HCT116 (cell line): ENCODE measurements around the gene HBG1. TPM values are rescaled to one million over a fixed set of nuclear protein-coding genes. Genes with fewer than 3 reads are reported as not detected.
"Not testable (repeated sequence)": the region's sequence is repeated elsewhere in the genome, so short reads cannot be mapped to it uniquely, and the experiment has no call there.

ENCODE experiments used
- ATAC-seq: fragments of 200-7000 bp; cut with Tn5 transposase; 2 replicates; pipeline ENCODE4 v1.9.1; 2020; ENCODE audit warnings: mild to moderate bottlenecking, moderate library complexity
- Bru-seq: library from RNA; stranded (reverse); fragments of 400-500 nt; gene quantifications from one replicate; lab custom pipeline; 2021; lab: Mats Ljungman, UMichigan
- BruChase-seq, 2 experiments: library from RNA; stranded (reverse); fragments of 400-500 nt; gene quantifications; one replicate each; lab custom pipeline; 2021; lab: Mats Ljungman, UMichigan
- BruUV-seq: library from RNA; stranded (reverse); fragments of 400-500 nt; replicated peaks from 2 replicates; lab custom pipeline; 2021; lab: Mats Ljungman, UMichigan
- CTCF ChIA-PET: fragments of 300-600 bp; sonication (Branson Sonifier 250); formaldehyde crosslinking; loops from one replicate; lab custom pipeline; 2021; ENCODE audit warnings: antibody characterized with exemption; lab: Charles Lee
- POLR2A ChIA-PET: fragments of 300-600, 350-600 bp; sonication (Branson Sonifier 250); formaldehyde crosslinking; loops from one replicate; lab custom pipeline; 2021; ENCODE audit warnings: antibody characterized with exemption; lab: Charles Lee
- RAD21 ChIA-PET, 2 experiments: fragments of 300-600 bp; sonication (Branson Sonifier 250); formaldehyde crosslinking; loops; one replicate each; lab custom pipeline; 2023; ENCODE audit warnings: low total read pairs in 2 of 2; ENCODE audit not compliant: uncharacterized antibody in 2 of 2, unreplicated experiment in 2 of 2, low non-redundant PET in 1 of 2; lab: Charles Lee
- DNase-seq: peaks from one replicate; pipeline ENCODE4 v3.0.0-alpha.2; 2010; ENCODE audit warnings: low read depth, low spot score
- H2AFZ ChIP-seq: fragments of 200-600 bp; shearing (Covaris generic), sonication (generic); 2 replicates; pipeline ENCODE4 v1.6.1; 2017; ENCODE audit warnings: low read depth, mixed run types, mixed read lengths, antibody characterized with exemption, low read length; ENCODE audit not compliant: poor library complexity, severe bottlenecking
- H3K27ac ChIP-seq: 2 replicates; pipeline ENCODE4 v1.5.1; 2012; ENCODE audit warnings: low read depth, low read length
- H3K27me3 ChIP-seq: fragments of 200-600 bp; sonication (generic); 2 replicates; pipeline ENCODE4 v1.6.1; 2016; ENCODE audit warnings: mixed run types, low read length, mixed read lengths; ENCODE audit not compliant: insufficient read depth
- H3K36me3 ChIP-seq, 2 experiments: fragments of 200-500 bp in 1 of 2; fragments of 200-600 bp in 1 of 2; sonication (Bioruptor generic) in 1 of 2; sonication (generic) in 1 of 2; 2 replicates each; pipeline versions ENCODE4 v1.5.1 to v1.6.1; 2014 to 2016; ENCODE audit warnings: low read length in 2 of 2, inconsistent platforms in 1 of 2, mixed read lengths in 1 of 2, mixed run types in 1 of 2; ENCODE audit not compliant: insufficient read depth in 2 of 2, control insufficient read depth in 1 of 2
- H3K4me1 ChIP-seq, 2 experiments: fragments of 200-600 bp in 1 of 2; sonication (generic) in 1 of 2; 2 replicates each; pipeline versions ENCODE4 v1.5.1 to v1.6.1; 2012 to 2017; ENCODE audit warnings: low read length in 2 of 2, inconsistent platforms in 1 of 2, mild to moderate bottlenecking in 1 of 2, mixed read lengths in 1 of 2, mixed run types in 1 of 2, moderate library complexity in 1 of 2; ENCODE audit not compliant: insufficient read depth in 2 of 2, control insufficient read depth in 1 of 2
- H3K4me2 ChIP-seq: fragments of 200-600 bp; sonication (generic); 2 replicates; pipeline ENCODE4 v1.6.1; 2017; ENCODE audit warnings: mixed run types, low read length, mixed read lengths
- H3K4me3 ChIP-seq, 2 experiments: fragments of 200-600 bp in 1 of 2; sonication (generic) in 1 of 2; replicated peaks in 1 of 2; 2 replicates each; pipeline ENCODE4 v1.5.1; 2011 to 2016; ENCODE audit warnings: low read length in 2 of 2, control low read depth in 1 of 2, low read depth in 1 of 2, mild to moderate bottlenecking in 1 of 2, mixed read lengths in 1 of 2, mixed run types in 1 of 2
- H3K79me2 ChIP-seq: fragments of 200-600 bp; sonication (generic); 2 replicates; pipeline ENCODE4 v1.6.1; 2017; ENCODE audit warnings: mild to moderate bottlenecking, mixed run types, low read length, moderate library complexity, mixed read lengths; ENCODE audit not compliant: insufficient read depth
- H3K9ac ChIP-seq: fragments of 200-600 bp; sonication (generic); 2 replicates; pipeline ENCODE4 v1.6.1; 2016; ENCODE audit warnings: low read length, mixed read lengths
- H3K9me2 ChIP-seq: fragments of 200-600 bp; sonication (generic), shearing (Covaris generic); 2 replicates; pipeline ENCODE4 v1.6.1; 2017; ENCODE audit warnings: mixed run types, mild to moderate bottlenecking, moderate library complexity; ENCODE audit not compliant: insufficient read depth
- H3K9me3 ChIP-seq, 2 experiments: fragments of 200-500 bp in 1 of 2; fragments of 200-600 bp in 1 of 2; sonication (Bioruptor generic) in 1 of 2; sonication (generic) in 1 of 2; 2 replicates each; pipeline ENCODE4 v1.6.1; 2014 to 2017; ENCODE audit warnings: low read length in 2 of 2, mixed read lengths in 2 of 2, inconsistent platforms in 1 of 2, low read depth in 1 of 2, mild to moderate bottlenecking in 1 of 2, mixed run types in 1 of 2, moderate library complexity in 1 of 2; ENCODE audit not compliant: control insufficient read depth in 1 of 2, insufficient read depth in 1 of 2
- H4K20me1 ChIP-seq: fragments of 200-600 bp; sonication (generic), shearing (Covaris generic); 2 replicates; pipeline ENCODE4 v1.6.1; 2017; ENCODE audit warnings: mixed run types, mild to moderate bottlenecking, moderate library complexity; ENCODE audit not compliant: insufficient read depth
- ATF3 ChIP-seq: IDR thresholded peaks from 2 replicates; pipeline ENCODE4 v1.6.1; 2012
- CBX3 ChIP-seq: IDR thresholded peaks from 2 replicates; pipeline ENCODE4 v1.6.1; 2012; ENCODE audit warnings: low read depth
- CEBPB ChIP-seq: IDR thresholded peaks from 2 replicates; pipeline ENCODE4 v1.6.1; 2012; ENCODE audit warnings: low read depth
- ELF1 ChIP-seq: IDR thresholded peaks from 2 replicates; pipeline ENCODE4 v1.6.1; 2012; ENCODE audit warnings: low read depth, borderline replicate concordance
- JUND ChIP-seq: IDR thresholded peaks from 2 replicates; pipeline ENCODE4 v1.6.1; 2012
- MAX ChIP-seq: IDR thresholded peaks from 2 replicates; pipeline ENCODE4 v1.6.1; 2012
- RAD21 ChIP-seq: IDR thresholded peaks from 2 replicates; pipeline ENCODE4 v1.6.1; 2012; ENCODE audit warnings: low read depth, mild to moderate bottlenecking
- SIN3A ChIP-seq: IDR thresholded peaks from 2 replicates; pipeline ENCODE4 v1.6.1; 2012; ENCODE audit warnings: low read depth
- SP1 ChIP-seq: IDR thresholded peaks from 2 replicates; pipeline ENCODE4 v1.6.1; 2012; ENCODE audit warnings: low read depth
- SRF ChIP-seq: IDR thresholded peaks from 2 replicates; pipeline ENCODE4 v1.6.1; 2012; ENCODE audit warnings: low read depth
- TCF7L2 ChIP-seq: IDR thresholded peaks from 2 replicates; pipeline ENCODE4 v1.7.0; 2011; ENCODE audit warnings: borderline replicate concordance, inconsistent platforms; ENCODE audit not compliant: insufficient read depth, insufficient read length; ENCODE audit errors: extremely low read depth
- YY1 ChIP-seq: IDR thresholded peaks from 2 replicates; pipeline ENCODE4 v1.6.1; 2011; ENCODE audit warnings: low read length, low read depth, moderate library complexity, mild to moderate bottlenecking; ENCODE audit not compliant: insufficient replicate concordance; ENCODE audit errors: extremely low read depth
- intact Hi-C: fragments of 100-400 bp; cut with micrococcal nuclease; formaldehyde crosslinking; loops from 2 replicates; pipeline ENCODE4 v1.10.0; 2022
- long read RNA-seq: library from polyadenylated mRNA; unstranded; transcript quantifications from one replicate; pipeline ENCODE4 v2.0.0, GENCODE V29; 2021; ENCODE audit not compliant: unreplicated experiment
- polyA plus RNA-seq: library from polyadenylated mRNA; unstranded; fragments of >200 nt; gene quantifications from 2 replicates; pipeline ENCODE4 v1.2.1, GENCODE V29; 2012; ENCODE audit warnings: missing spikeins
- total RNA-seq: library from RNA; stranded (reverse); gene quantifications from one replicate; pipeline ENCODE4 v1.2.1, GENCODE V29; 2021; ENCODE audit not compliant: unreplicated experiment
- TF ChIP-seq, protein P1 (sequence below): IDR thresholded peaks from 2 replicates; pipeline ENCODE4 v1.6.1; 2011; ENCODE audit warnings: mild to moderate bottlenecking, low read length, moderate library complexity; ENCODE audit not compliant: insufficient replicate concordance; ENCODE audit errors: extremely low read depth
- TF ChIP-seq, protein P2 (sequence below): IDR thresholded peaks from 2 replicates; pipeline ENCODE4 v1.6.1; 2012; ENCODE audit warnings: low read depth

Gene HBG1
- total RNA-seq, result 3.6 TPM
- polyA plus RNA-seq, result not detected in 2 replicates
- Bru-seq, nascent RNA, result percentile 40 among the genes with signal in this experiment
- BruChase-seq, experiment 1, labeled RNA remaining after a 6-hour chase, result percentile 32 among the genes with signal in this experiment
- BruChase-seq, experiment 2, labeled RNA remaining after a 2-hour chase, result percentile 41 among the genes with signal in this experiment
- long read RNA-seq, result 0 reads

GRCh38 chr11:5249807-5250396, at the start of gene HBG1:
Gene HBG1 (minus strand): TSS chr11:5249857. CDS start chr11:5249804, 53 bp downstream.
- H3K4me2 ChIP-seq, BruUV-seq, CTCF ChIA-PET, H2AFZ ChIP-seq, H3K9ac ChIP-seq, H3K4me3 ChIP-seq, H3K79me2 ChIP-seq, intact Hi-C loops, DNase-seq, ATAC-seq, H3K4me1 ChIP-seq, H3K36me3 ChIP-seq, H4K20me1 ChIP-seq, H3K9me2 ChIP-seq, RAD21 ChIA-PET, POLR2A ChIA-PET, H3K9me3 ChIP-seq, H3K27ac ChIP-seq: not testable (repeated sequence)
- H3K27me3 ChIP-seq, result peaks cover 44% of the 10 kb centered on the region

DNA sequence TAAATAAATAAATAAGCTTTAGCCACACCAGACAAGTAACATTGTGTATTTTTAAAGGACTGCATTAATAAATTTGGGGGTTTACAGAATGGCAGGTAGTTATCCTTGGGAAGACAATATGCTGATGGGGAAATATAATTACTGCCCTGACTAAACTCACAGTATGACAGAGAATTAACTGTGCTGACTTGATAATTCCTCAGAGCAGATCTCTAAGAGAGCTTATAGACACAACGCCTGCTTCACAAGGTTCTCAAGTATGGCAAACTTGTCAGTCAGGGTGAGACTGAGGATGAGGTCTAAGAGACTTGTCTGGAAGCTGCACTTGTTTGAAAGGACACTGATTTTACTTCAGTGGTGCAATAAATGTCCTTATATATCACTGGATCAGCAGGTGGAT, 48.8 kb upstream of the HBG1 start:
- Histone ChIP-seq H3K4me2 (no peak overlapping the region), H3K9me3 (no peaks in the 10 kb centered on the region), H3K9me2 (no peaks in the 10 kb centered on the region), H3K9ac (no peak overlapping the region), H3K27ac (no peak overlapping the region), H2AFZ (no peak overlapping the region), H3K36me3 (peaks cover 1 to 26% of the 10 kb centered on the region in 2 experiments; a peak in 2 of 4 replicates), H3K4me3 (no peak overlapping the region), H3K79me2 (no peaks in the 10 kb centered on the region), H3K4me1 (no peaks in the 10 kb centered on the region), H3K27me3 (no peaks in the 10 kb centered on the region), H4K20me1 (no peaks in the 10 kb centered on the region)
- DNase-seq (no peak), ATAC-seq (no peak)
- BruUV-seq, result no TSS peak
- CTCF ChIA-PET, result no interaction called here
- RAD21 ChIA-PET, result no interaction called here
- POLR2A ChIA-PET, result no interaction called here
- intact Hi-C loops, result no loop called here
- TF ChIP-seq RAD21 (no peak), SP1 (no peak), CEBPB (no peak), CBX3 (no peak), SIN3A (no peak), ELF1 (no peak), JUND (no peak), SRF (no peak), TCF7L2 (no peak), ATF3 (no peak), MAX (no peak), YY1 (no peak)
- TF ChIP-seq, protein P1, sequence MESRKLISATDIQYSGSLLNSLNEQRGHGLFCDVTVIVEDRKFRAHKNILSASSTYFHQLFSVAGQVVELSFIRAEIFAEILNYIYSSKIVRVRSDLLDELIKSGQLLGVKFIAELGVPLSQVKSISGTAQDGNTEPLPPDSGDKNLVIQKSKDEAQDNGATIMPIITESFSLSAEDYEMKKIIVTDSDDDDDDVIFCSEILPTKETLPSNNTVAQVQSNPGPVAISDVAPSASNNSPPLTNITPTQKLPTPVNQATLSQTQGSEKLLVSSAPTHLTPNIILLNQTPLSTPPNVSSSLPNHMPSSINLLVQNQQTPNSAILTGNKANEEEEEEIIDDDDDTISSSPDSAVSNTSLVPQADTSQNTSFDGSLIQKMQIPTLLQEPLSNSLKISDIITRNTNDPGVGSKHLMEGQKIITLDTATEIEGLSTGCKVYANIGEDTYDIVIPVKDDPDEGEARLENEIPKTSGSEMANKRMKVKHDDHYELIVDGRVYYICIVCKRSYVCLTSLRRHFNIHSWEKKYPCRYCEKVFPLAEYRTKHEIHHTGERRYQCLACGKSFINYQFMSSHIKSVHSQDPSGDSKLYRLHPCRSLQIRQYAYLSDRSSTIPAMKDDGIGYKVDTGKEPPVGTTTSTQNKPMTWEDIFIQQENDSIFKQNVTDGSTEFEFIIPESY, result no peak
- TF ChIP-seq, protein P2, sequence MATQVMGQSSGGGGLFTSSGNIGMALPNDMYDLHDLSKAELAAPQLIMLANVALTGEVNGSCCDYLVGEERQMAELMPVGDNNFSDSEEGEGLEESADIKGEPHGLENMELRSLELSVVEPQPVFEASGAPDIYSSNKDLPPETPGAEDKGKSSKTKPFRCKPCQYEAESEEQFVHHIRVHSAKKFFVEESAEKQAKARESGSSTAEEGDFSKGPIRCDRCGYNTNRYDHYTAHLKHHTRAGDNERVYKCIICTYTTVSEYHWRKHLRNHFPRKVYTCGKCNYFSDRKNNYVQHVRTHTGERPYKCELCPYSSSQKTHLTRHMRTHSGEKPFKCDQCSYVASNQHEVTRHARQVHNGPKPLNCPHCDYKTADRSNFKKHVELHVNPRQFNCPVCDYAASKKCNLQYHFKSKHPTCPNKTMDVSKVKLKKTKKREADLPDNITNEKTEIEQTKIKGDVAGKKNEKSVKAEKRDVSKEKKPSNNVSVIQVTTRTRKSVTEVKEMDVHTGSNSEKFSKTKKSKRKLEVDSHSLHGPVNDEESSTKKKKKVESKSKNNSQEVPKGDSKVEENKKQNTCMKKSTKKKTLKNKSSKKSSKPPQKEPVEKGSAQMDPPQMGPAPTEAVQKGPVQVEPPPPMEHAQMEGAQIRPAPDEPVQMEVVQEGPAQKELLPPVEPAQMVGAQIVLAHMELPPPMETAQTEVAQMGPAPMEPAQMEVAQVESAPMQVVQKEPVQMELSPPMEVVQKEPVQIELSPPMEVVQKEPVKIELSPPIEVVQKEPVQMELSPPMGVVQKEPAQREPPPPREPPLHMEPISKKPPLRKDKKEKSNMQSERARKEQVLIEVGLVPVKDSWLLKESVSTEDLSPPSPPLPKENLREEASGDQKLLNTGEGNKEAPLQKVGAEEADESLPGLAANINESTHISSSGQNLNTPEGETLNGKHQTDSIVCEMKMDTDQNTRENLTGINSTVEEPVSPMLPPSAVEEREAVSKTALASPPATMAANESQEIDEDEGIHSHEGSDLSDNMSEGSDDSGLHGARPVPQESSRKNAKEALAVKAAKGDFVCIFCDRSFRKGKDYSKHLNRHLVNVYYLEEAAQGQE, result no peak
